Measurements from ENCODE around the gene DLGAP4. TPM values are rescaled to one million over a fixed set of nuclear protein-coding genes. Genes with fewer than 3 reads are reported as not detected.

DLGAP4 gene
- total and polyA plus RNA-seq, 9 of the 15 experiments (the other 6 are each of a cell fraction or from before 2014, with no cell fraction given): 0.31 to 34.1 (median 4.5) TPM

GRCh38 chr20:36336954-36337704, 31.0 kb downstream of the DLGAP4 start:
- Histone ChIP-seq H3K4me3 (no peak overlapping the region), H3K79me2 (ENCODE audit: control insufficient read depth, insufficient read depth, low read length) (no peaks in the 10 kb centered on the region), H3K36me3 (ENCODE audit: control insufficient read depth, insufficient read depth, low read length) (no peaks in the 10 kb centered on the region), H2AFZ (ENCODE audit: low read depth, low read length) (no peak overlapping the region), H3K27me3 (ENCODE audit: control insufficient read depth in 2 of 2, insufficient read depth in 2 of 2, low read length in 2 of 2) (peaks cover 7 to 67% of the 10 kb centered on the region in 2 experiments; a peak in 4 of 5 replicates), H3K9me3 (replicated peaks; ENCODE audit: control insufficient read depth, insufficient read depth, low read depth, low read length) (no peaks in the 10 kb centered on the region), H3K4me1 (replicated peaks in 1 of 2; ENCODE audit: control insufficient read depth in 2 of 2, insufficient read depth in 2 of 2, low read length in 2 of 2) (peaks cover 0 to 16% of the 10 kb centered on the region in 2 experiments; a peak in 2 of 5 replicates), H3K9me1 (ENCODE audit: control insufficient read depth, insufficient read depth, low read length) (no peaks in the 10 kb centered on the region), H3K4me2 (ENCODE audit: insufficient read depth, low read length) (no peak overlapping the region), H4K20me1 (replicated peaks; ENCODE audit: control insufficient read depth, insufficient read depth, low read length) (peaks cover 19% of the 10 kb centered on the region; the same call in 1 of the 2 replicates), H3K9ac (ENCODE audit: insufficient read depth in 1 of 2, low read depth in 2 of 2, low read length in 2 of 2) (no peak overlapping the region), H3K27ac (ENCODE audit: extremely low read depth, low read depth, low read length) (no peak overlapping the region)
- ChIA-PET CTCF (ENCODE audit: low intra/inter-chr PET ratio) (no interaction called here), POLR2A (interaction anchor here (0.6 kb wide), 1 partner anchor 131 kb away, joined by 5 read pairs; no protein-coding TSS in a partner anchor)
- intact Hi-C loops (cut with micrococcal nuclease): no loop called here
- FAIRE-seq (no peak), ATAC-seq (no peak; the same call in 1 of the 3 replicates), DNase-seq (ENCODE audit: extremely low read depth in 1 of 4, low spot score in 3 of 4) (peak in 1 of 4 experiments; percentile 27)
- WGBS (ENCODE audit: insufficient coverage, low coverage, missing lambda C conversion rate): 3% methylated on average over 13 of the region's 13 CpGs
- in situ Hi-C loops (cut with MboI): no loop called here
- no TSS peak for BruUV-seq (replicated peaks)
- no peak for TF ChIP-seq MTA3 (IDR thresholded peaks at IDR 0.05; ENCODE audit: borderline replicate concordance)
- no peak for TF ChIP-seq NONO (IDR thresholded peaks at IDR 0.05; ENCODE audit: low read depth in 2 of 2, low read length in 1 of 2)
- TF ChIP-seq KHSRP (IDR thresholded peaks at IDR 0.05): no peak

DNA sequence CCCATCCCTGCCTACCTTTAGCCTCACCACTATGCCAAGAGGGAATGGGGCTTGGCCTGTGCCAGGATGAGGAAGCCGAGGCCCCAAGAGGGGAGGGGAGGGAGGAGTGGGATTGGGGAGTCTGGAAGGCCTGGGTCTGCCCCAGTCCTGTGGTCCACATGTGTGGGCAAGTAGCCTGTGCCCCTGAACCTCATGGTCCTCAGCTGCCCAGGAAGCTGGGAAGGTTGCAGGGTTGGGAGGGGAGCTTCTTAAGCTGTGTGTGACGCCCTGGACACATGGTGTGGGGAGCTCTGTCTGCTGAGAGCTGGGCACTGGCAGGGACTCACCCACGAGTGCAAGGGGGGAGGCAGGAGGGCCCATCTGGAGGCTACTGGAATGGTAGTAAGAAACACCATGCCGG, 31.7 kb downstream of the DLGAP4 start:
- intact Hi-C loops (cut with micrococcal nuclease): no loop called here
- 0% methylated on average over 3 of the region's 4 CpGs for WGBS (ENCODE audit: insufficient coverage, low coverage, missing lambda C conversion rate)
- TF ChIP-seq ZNF316 (IDR thresholded peaks at IDR 0.05): no peak
- TF ChIP-seq JUND (IDR thresholded peaks at IDR 0.05; ENCODE audit: borderline replicate concordance, low read depth, low read length): no peak
- TF ChIP-seq JUND (tag; IDR thresholded peaks at IDR 0.05; ENCODE audit: borderline replicate concordance, low read depth, low read length): no peak
- TF ChIP-seq ZNF76 (CRISPR knock-in tag; IDR thresholded peaks at IDR 0.05; ENCODE audit: borderline replicate concordance): no peak
- no peak for TF ChIP-seq DPF2 (IDR thresholded peaks at IDR 0.05)
- TF ChIP-seq TCFL5 (CRISPR knock-in tag; conservative IDR thresholded peaks at IDR 0.05): no peak
- TF ChIP-seq, protein P1, sequence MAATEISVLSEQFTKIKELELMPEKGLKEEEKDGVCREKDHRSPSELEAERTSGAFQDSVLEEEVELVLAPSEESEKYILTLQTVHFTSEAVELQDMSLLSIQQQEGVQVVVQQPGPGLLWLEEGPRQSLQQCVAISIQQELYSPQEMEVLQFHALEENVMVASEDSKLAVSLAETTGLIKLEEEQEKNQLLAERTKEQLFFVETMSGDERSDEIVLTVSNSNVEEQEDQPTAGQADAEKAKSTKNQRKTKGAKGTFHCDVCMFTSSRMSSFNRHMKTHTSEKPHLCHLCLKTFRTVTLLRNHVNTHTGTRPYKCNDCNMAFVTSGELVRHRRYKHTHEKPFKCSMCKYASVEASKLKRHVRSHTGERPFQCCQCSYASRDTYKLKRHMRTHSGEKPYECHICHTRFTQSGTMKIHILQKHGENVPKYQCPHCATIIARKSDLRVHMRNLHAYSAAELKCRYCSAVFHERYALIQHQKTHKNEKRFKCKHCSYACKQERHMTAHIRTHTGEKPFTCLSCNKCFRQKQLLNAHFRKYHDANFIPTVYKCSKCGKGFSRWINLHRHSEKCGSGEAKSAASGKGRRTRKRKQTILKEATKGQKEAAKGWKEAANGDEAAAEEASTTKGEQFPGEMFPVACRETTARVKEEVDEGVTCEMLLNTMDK (IDR thresholded peaks at IDR 0.05; ENCODE audit: borderline replicate concordance, insufficient read depth, low read depth, low read length, poor library complexity, severe bottlenecking): no peak
- TF ChIP-seq PRMT5 (CRISPR knock-in tag; IDR thresholded peaks at IDR 0.05): no peak
- no peak for TF ChIP-seq FOXJ2 (tag; IDR thresholded peaks at IDR 0.05)
- TF ChIP-seq NR1H2 (CRISPR knock-in tag; IDR thresholded peaks at IDR 0.05): no peak
- TF ChIP-seq MEF2A (IDR thresholded peaks at IDR 0.05; ENCODE audit: control insufficient read depth, low read depth, low read length): no peak
- no peak for TF ChIP-seq ZFX (CRISPR knock-in tag; IDR thresholded peaks at IDR 0.05)

More for the DNA sequence above, 31.7 kb downstream of the DLGAP4 start:
- no peak for ATAC-seq
- no peaks in the 10 kb centered on the region for H3K9me3 ChIP-seq (replicated peaks; ENCODE audit: control insufficient read depth, insufficient read depth, low read depth, low read length)
- H3K9ac ChIP-seq (ENCODE audit: insufficient read depth in 1 of 2, low read depth in 2 of 2, low read length in 2 of 2): no peak overlapping the region
- H3K36me3 ChIP-seq (ENCODE audit: control insufficient read depth, insufficient read depth, low read length): no peaks in the 10 kb centered on the region
- H3K79me2 ChIP-seq (ENCODE audit: control insufficient read depth, insufficient read depth, low read length): no peaks in the 10 kb centered on the region
- POLR2A ChIA-PET: no interaction called here
- H3K27me3 ChIP-seq (ENCODE audit: control insufficient read depth in 2 of 2, insufficient read depth in 2 of 2, low read length in 2 of 2): peaks cover 7 to 69% of the 10 kb centered on the region in 2 experiments; a peak in 4 of 5 replicates
- no peak overlapping the region for H3K27ac ChIP-seq (ENCODE audit: extremely low read depth, low read depth, low read length)
- no peak overlapping the region for H3K4me2 ChIP-seq (ENCODE audit: insufficient read depth, low read length)
- no peak overlapping the region for H2AFZ ChIP-seq (ENCODE audit: low read depth, low read length)
- H3K9me1 ChIP-seq (ENCODE audit: control insufficient read depth, insufficient read depth, low read length): no peaks in the 10 kb centered on the region
- H4K20me1 ChIP-seq (replicated peaks; ENCODE audit: control insufficient read depth, insufficient read depth, low read length): peaks cover 19% of the 10 kb centered on the region; the same call in 1 of the 2 replicates
- FAIRE-seq: no peak
- H3K4me3 ChIP-seq: no peak overlapping the region
- peaks cover 0 to 16% of the 10 kb centered on the region in 2 experiments; a peak in 2 of 5 replicates for H3K4me1 ChIP-seq (replicated peaks in 1 of 2; ENCODE audit: control insufficient read depth in 2 of 2, insufficient read depth in 2 of 2, low read length in 2 of 2)
- CTCF ChIA-PET (ENCODE audit: low intra/inter-chr PET ratio): no interaction called here
- no peak for DNase-seq (ENCODE audit: extremely low read depth in 1 of 4, low spot score in 3 of 4)
- in situ Hi-C loops (cut with MboI): no loop called here
- no TSS peak for BruUV-seq (replicated peaks)

All from K562 (cell line).